ENCODE measurements around the gene ARHGAP45. TPM values are rescaled to one million over a fixed set of nuclear protein-coding genes. Genes with fewer than 3 reads are reported as not detected.

The ARHGAP45 gene
- total and polyA plus RNA-seq, 2 experiments from 2014 or later: 24.7 to 71.8 TPM

DNA sequence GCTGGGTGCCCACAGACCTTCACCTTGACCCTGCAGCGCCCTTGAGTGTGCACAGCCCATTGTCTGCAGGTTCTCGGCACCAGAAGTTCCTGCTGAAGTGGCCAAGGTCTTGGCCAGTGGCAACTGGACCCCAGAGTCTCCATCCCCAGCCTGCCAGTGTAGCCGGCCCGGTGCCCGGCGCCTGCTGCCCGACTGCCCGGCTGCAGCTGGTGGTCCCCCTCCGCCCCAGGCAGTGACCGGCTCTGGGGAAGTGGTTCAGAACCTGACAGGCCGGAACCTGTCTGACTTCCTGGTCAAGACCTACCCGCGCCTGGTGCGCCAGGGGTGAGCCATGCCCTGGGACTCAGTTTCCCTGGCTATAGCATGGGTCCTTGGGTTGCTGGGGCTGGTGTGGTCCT is 11.9 kb upstream of the ARHGAP45 start (continued):
- TF ChIP-seq, protein P1, sequence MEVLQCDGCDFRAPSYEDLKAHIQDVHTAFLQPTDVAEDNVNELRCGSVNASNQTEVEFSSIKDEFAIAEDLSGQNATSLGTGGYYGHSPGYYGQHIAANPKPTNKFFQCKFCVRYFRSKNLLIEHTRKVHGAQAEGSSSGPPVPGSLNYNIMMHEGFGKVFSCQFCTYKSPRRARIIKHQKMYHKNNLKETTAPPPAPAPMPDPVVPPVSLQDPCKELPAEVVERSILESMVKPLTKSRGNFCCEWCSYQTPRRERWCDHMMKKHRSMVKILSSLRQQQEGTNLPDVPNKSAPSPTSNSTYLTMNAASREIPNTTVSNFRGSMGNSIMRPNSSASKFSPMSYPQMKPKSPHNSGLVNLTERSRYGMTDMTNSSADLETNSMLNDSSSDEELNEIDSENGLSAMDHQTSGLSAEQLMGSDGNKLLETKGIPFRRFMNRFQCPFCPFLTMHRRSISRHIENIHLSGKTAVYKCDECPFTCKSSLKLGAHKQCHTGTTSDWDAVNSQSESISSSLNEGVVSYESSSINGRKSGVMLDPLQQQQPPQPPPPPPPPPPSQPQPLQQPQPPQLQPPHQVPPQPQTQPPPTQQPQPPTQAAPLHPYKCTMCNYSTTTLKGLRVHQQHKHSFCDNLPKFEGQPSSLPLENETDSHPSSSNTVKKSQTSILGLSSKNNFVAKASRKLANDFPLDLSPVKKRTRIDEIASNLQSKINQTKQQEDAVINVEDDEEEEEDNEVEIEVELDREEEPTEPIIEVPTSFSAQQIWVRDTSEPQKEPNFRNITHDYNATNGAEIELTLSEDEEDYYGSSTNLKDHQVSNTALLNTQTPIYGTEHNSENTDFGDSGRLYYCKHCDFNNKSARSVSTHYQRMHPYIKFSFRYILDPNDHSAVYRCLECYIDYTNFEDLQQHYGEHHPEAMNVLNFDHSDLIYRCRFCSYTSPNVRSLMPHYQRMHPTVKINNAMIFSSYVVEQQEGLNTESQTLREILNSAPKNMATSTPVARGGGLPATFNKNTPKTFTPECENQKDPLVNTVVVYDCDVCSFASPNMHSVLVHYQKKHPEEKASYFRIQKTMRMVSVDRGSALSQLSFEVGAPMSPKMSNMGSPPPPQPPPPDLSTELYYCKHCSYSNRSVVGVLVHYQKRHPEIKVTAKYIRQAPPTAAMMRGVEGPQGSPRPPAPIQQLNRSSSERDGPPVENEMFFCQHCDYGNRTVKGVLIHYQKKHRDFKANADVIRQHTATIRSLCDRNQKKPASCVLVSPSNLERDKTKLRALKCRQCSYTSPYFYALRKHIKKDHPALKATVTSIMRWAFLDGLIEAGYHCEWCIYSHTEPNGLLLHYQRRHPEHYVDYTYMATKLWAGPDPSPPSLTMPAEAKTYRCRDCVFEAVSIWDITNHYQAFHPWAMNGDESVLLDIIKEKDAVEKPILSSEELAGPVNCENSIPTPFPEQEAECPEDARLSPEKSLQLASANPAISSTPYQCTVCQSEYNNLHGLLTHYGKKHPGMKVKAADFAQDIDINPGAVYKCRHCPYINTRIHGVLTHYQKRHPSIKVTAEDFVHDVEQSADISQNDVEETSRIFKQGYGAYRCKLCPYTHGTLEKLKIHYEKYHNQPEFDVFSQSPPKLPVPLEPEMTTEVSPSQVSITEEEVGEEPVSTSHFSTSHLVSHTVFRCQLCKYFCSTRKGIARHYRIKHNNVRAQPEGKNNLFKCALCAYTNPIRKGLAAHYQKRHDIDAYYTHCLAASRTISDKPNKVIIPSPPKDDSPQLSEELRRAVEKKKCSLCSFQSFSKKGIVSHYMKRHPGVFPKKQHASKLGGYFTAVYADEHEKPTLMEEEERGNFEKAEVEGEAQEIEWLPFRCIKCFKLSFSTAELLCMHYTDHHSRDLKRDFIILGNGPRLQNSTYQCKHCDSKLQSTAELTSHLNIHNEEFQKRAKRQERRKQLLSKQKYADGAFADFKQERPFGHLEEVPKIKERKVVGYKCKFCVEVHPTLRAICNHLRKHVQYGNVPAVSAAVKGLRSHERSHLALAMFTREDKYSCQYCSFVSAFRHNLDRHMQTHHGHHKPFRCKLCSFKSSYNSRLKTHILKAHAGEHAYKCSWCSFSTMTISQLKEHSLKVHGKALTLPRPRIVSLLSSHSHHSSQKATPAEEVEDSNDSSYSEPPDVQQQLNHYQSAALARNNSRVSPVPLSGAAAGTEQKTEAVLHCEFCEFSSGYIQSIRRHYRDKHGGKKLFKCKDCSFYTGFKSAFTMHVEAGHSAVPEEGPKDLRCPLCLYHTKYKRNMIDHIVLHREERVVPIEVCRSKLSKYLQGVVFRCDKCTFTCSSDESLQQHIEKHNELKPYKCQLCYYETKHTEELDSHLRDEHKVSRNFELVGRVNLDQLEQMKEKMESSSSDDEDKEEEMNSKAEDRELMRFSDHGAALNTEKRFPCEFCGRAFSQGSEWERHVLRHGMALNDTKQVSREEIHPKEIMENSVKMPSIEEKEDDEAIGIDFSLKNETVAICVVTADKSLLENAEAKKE (CRISPR knock-in tag; IDR thresholded peaks at IDR 0.05): no peak
- TF ChIP-seq, protein P2, sequence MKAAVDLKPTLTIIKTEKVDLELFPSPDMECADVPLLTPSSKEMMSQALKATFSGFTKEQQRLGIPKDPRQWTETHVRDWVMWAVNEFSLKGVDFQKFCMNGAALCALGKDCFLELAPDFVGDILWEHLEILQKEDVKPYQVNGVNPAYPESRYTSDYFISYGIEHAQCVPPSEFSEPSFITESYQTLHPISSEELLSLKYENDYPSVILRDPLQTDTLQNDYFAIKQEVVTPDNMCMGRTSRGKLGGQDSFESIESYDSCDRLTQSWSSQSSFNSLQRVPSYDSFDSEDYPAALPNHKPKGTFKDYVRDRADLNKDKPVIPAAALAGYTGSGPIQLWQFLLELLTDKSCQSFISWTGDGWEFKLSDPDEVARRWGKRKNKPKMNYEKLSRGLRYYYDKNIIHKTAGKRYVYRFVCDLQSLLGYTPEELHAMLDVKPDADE (IDR thresholded peaks at IDR 0.05): no peak
- TF ChIP-seq, protein P3, sequence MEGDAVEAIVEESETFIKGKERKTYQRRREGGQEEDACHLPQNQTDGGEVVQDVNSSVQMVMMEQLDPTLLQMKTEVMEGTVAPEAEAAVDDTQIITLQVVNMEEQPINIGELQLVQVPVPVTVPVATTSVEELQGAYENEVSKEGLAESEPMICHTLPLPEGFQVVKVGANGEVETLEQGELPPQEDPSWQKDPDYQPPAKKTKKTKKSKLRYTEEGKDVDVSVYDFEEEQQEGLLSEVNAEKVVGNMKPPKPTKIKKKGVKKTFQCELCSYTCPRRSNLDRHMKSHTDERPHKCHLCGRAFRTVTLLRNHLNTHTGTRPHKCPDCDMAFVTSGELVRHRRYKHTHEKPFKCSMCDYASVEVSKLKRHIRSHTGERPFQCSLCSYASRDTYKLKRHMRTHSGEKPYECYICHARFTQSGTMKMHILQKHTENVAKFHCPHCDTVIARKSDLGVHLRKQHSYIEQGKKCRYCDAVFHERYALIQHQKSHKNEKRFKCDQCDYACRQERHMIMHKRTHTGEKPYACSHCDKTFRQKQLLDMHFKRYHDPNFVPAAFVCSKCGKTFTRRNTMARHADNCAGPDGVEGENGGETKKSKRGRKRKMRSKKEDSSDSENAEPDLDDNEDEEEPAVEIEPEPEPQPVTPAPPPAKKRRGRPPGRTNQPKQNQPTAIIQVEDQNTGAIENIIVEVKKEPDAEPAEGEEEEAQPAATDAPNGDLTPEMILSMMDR (conservative IDR thresholded peaks at IDR 0.05; ENCODE audit: low read depth in 2 of 2): no peak

DNA sequence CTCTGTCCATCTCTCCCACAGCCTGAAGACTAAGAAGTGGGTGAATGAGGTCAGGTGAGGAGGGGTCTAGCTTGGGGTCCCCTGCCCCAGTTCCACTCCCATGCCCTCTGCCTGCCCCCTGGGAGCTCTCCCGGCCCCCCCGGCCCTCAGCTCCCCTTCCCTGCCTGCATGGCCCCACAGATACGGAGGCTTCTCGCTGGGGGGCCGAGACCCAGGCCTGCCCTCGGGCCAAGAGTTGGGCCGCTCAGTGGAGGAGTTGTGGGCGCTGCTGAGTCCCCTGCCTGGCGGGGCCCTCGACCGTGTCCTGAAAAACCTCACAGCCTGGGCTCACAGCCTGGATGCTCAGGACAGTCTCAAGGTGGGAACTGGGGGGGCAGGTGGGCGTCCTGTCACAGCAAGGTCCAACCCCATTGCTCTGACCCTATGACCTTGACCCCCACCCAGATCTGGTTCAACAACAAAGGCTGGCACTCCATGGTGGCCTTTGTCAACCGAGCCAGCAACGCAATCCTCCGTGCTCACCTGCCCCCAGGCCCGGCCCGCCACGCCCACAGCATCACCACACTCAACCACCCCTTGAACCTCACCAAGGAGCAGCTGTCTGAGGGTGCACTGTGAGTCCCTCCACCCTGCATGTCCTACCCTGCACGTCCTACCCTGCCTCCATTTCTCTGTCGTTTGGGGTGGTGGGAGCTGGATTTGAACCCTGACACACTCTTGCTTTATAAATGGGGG is 10.9 kb upstream of the ARHGAP45 start:
- H3F3A ChIP-seq (replicated peaks; ENCODE audit: low read depth): no peaks in the 10 kb centered on the region; the same call in 1 of the 2 replicates
- H3K4me3 Mint-ChIP-seq: no peak overlapping the region; the same call in 2 of the 3 replicates
- no peak overlapping the region for H3K27ac Mint-ChIP-seq
- peaks cover 18% of the 10 kb centered on the region for H3K36me3 ChIP-seq (ENCODE audit: insufficient read depth)
- no peak overlapping the region for H3K4me2 ChIP-seq
- no peak overlapping the region for H3K4me3 ChIP-seq
- no peaks in the 10 kb centered on the region for H3K4me1 Mint-ChIP-seq
- no peak overlapping the region for H3K27ac ChIP-seq (ENCODE audit: low read depth)
- H2AFZ ChIP-seq: no peak overlapping the region
- H3K27me3 Mint-ChIP-seq (ENCODE audit: insufficient read depth, low read depth, poor library complexity): peaks cover 13% of the 10 kb centered on the region
- H3K79me2 ChIP-seq (replicated peaks; ENCODE audit: insufficient read depth): no peaks in the 10 kb centered on the region
- no peak for DNase-seq (ENCODE audit: low spot score)
- no peak for ATAC-seq
- no peaks in the 10 kb centered on the region for H3K4me1 ChIP-seq (ENCODE audit: insufficient read depth)
- no peaks in the 10 kb centered on the region for H3K27me3 ChIP-seq (ENCODE audit: insufficient read depth)
- peaks cover 31% of the 10 kb centered on the region for H3K9me3 Mint-ChIP-seq
- no peaks in the 10 kb centered on the region for H3K9me2 ChIP-seq (ENCODE audit: insufficient read depth)
- no peaks in the 10 kb centered on the region for H4K20me1 ChIP-seq (replicated peaks; ENCODE audit: insufficient read depth)
- peaks cover 42% of the 10 kb centered on the region for H3K36me3 Mint-ChIP-seq (ENCODE audit: low read depth)
- TF ChIP-seq EZH2phosphoT487 (IDR thresholded peaks at IDR 0.05; ENCODE audit: unreplicated experiment) (no peak), ZNF114 (CRISPR knock-in tag; IDR thresholded peaks at IDR 0.05) (no peak), NANOG (IDR thresholded peaks at IDR 0.05; ENCODE audit: borderline replicate concordance) (no peak), EZH2 (IDR thresholded peaks at IDR 0.05; ENCODE audit: low read depth, unreplicated experiment) (no peak), JUNB (IDR thresholded peaks at IDR 0.05; ENCODE audit: unreplicated experiment) (no peak)
- TF ChIP-seq, protein P3 (conservative IDR thresholded peaks at IDR 0.05; ENCODE audit: low read depth in 2 of 2): no peak
- TF ChIP-seq, protein P2 (IDR thresholded peaks at IDR 0.05): no peak
